ENCODE data around the gene STX8. TPM values are rescaled to one million over a fixed set of nuclear protein-coding genes. Genes with fewer than 3 reads are reported as not detected.

Gene STX8
- total RNA-seq, 2 donors from 2014 or later: 38.8 to 60.8 TPM

GRCh38 chr17:9307313-9307998 is 268.2 kb downstream of the STX8 start:
- TF ChIP-seq CTCF (IDR thresholded peaks at IDR 0.05): no peak
- Histone ChIP-seq H3K27ac (no peak overlapping the region), H3K27me3 (no peaks in the 10 kb centered on the region), H3K4me1 (no peaks in the 10 kb centered on the region), H3K9me3 (no peaks in the 10 kb centered on the region), H3K4me3 (no peak overlapping the region), H3K36me3 (no peaks in the 10 kb centered on the region)
- DNase-seq (ENCODE audit: low spot score): no peak

GRCh38 chr17:9306086-9306485 is 269.5 kb downstream of the STX8 start:
- Histone ChIP-seq H3K27ac (no peak overlapping the region), H3K4me1 (no peaks in the 10 kb centered on the region), H3K4me3 (no peak overlapping the region), H3K36me3 (no peaks in the 10 kb centered on the region), H3K9me3 (no peaks in the 10 kb centered on the region), H3K27me3 (no peaks in the 10 kb centered on the region)
- no peak for DNase-seq (ENCODE audit: low spot score)
- no peak for TF ChIP-seq CTCF (IDR thresholded peaks at IDR 0.05)

GRCh38 chr17:9299695-9300094 is 275.9 kb downstream of the STX8 start:
- Histone ChIP-seq H3K4me3 (no peak overlapping the region), H3K27me3 (no peaks in the 10 kb centered on the region), H3K36me3 (no peaks in the 10 kb centered on the region), H3K27ac (no peak overlapping the region), H3K9me3 (no peaks in the 10 kb centered on the region), H3K4me1 (no peaks in the 10 kb centered on the region)
- TF ChIP-seq CTCF (IDR thresholded peaks at IDR 0.05): no peak
- DNase-seq (ENCODE audit: low spot score): no peak

- Histone ChIP-seq H3K27ac (no peak overlapping the region), H3K9me3 (no peaks in the 10 kb centered on the region), H3K36me3 (no peaks in the 10 kb centered on the region), H3K27me3 (no peaks in the 10 kb centered on the region), H3K4me3 (no peak overlapping the region), H3K4me1 (no peaks in the 10 kb centered on the region)
- no peak for DNase-seq (ENCODE audit: low spot score)
- TF ChIP-seq CTCF (IDR thresholded peaks at IDR 0.05): no peak
Observed at GRCh38 chr17:9298776-9299295, 276.8 kb downstream of the STX8 start.

GRCh38 chr17:9298135-9298534 is 277.5 kb downstream of the STX8 start:
- Histone ChIP-seq H3K27me3 (no peaks in the 10 kb centered on the region), H3K4me3 (no peak overlapping the region), H3K36me3 (no peaks in the 10 kb centered on the region), H3K27ac (no peak overlapping the region), H3K9me3 (no peaks in the 10 kb centered on the region), H3K4me1 (no peaks in the 10 kb centered on the region)
- TF ChIP-seq CTCF (IDR thresholded peaks at IDR 0.05): no peak
- no peak for DNase-seq (ENCODE audit: low spot score)
